ENCODE results near the gene CERS1.

DNA sequence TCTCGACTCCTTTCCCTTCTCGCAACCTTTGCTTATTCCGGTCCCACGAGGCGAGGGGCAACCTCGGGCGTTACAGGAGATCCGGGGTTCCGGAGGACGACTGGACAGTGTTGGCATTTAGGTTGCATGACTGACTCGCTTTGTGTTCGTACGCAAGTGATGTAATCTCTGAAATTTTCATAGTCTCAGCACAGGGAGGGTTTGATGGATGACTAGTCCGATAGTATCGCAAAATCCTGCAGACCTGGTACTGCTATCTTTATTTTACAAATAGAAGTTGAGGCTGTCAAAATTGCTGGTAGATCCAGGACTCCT is 23.9 kb upstream of the CERS1 start:
- TF ChIP-seq, protein P1, sequence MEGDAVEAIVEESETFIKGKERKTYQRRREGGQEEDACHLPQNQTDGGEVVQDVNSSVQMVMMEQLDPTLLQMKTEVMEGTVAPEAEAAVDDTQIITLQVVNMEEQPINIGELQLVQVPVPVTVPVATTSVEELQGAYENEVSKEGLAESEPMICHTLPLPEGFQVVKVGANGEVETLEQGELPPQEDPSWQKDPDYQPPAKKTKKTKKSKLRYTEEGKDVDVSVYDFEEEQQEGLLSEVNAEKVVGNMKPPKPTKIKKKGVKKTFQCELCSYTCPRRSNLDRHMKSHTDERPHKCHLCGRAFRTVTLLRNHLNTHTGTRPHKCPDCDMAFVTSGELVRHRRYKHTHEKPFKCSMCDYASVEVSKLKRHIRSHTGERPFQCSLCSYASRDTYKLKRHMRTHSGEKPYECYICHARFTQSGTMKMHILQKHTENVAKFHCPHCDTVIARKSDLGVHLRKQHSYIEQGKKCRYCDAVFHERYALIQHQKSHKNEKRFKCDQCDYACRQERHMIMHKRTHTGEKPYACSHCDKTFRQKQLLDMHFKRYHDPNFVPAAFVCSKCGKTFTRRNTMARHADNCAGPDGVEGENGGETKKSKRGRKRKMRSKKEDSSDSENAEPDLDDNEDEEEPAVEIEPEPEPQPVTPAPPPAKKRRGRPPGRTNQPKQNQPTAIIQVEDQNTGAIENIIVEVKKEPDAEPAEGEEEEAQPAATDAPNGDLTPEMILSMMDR (IDR thresholded peaks at IDR 0.05): no peak
- TF ChIP-seq SMC3 (IDR thresholded peaks at IDR 0.05) (no peak), POLR2A (IDR thresholded peaks at IDR 0.05; ENCODE audit: low read length) (no peak), RNF2 (IDR thresholded peaks at IDR 0.05; ENCODE audit: borderline replicate concordance, low read depth) (no peak), CHD4 (IDR thresholded peaks at IDR 0.05; ENCODE audit: borderline replicate concordance) (no peak), RFX5 (IDR thresholded peaks at IDR 0.05) (no peak), MAFK (IDR thresholded peaks at IDR 0.05; ENCODE audit: partially characterized antibody) (no peak), ZSCAN20 (CRISPR knock-in tag; IDR thresholded peaks at IDR 0.05) (no peak), KDM1A (IDR thresholded peaks at IDR 0.05; ENCODE audit: low read depth) (no peak), HMGXB4 (CRISPR knock-in tag; IDR thresholded peaks at IDR 0.05; ENCODE audit: borderline replicate concordance) (no peak), GATA3 (IDR thresholded peaks at IDR 0.05; ENCODE audit: borderline replicate concordance) (no peak), ZC3H11A (IDR thresholded peaks at IDR 0.05) (no peak)
- TF ChIP-seq, protein P2, sequence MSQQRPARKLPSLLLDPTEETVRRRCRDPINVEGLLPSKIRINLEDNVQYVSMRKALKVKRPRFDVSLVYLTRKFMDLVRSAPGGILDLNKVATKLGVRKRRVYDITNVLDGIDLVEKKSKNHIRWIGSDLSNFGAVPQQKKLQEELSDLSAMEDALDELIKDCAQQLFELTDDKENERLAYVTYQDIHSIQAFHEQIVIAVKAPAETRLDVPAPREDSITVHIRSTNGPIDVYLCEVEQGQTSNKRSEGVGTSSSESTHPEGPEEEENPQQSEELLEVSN (IDR thresholded peaks at IDR 0.05; ENCODE audit: borderline replicate concordance, low read depth): no peak
- TF ChIP-seq, protein P3, sequence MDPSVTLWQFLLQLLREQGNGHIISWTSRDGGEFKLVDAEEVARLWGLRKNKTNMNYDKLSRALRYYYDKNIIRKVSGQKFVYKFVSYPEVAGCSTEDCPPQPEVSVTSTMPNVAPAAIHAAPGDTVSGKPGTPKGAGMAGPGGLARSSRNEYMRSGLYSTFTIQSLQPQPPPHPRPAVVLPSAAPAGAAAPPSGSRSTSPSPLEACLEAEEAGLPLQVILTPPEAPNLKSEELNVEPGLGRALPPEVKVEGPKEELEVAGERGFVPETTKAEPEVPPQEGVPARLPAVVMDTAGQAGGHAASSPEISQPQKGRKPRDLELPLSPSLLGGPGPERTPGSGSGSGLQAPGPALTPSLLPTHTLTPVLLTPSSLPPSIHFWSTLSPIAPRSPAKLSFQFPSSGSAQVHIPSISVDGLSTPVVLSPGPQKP (IDR thresholded peaks at IDR 0.05; ENCODE audit: low read depth, low read length): no peak
